ENCODE data around the gene LGALS3BP. TPM values are rescaled to one million over a fixed set of nuclear protein-coding genes. Genes with fewer than 3 reads are reported as not detected.

The LGALS3BP gene
- total and polyA plus RNA-seq, 10 donors: 33.6 to 188 (median 100) TPM

- intact Hi-C loops (cut with DNase I; ENCODE audit: low total_unique reads): no loop called here
- Histone ChIP-seq H3K4me3 (no peak overlapping the region), H3K27ac (no peak overlapping the region), H3K27me3 (replicated peaks in 1 of 7) (peaks cover 0 to 19% (median 0%) of the 10 kb centered on the region in 7 donors), H3K9me3 (peaks cover 0 to 17% (median 9%) of the 10 kb centered on the region in 8 donors), H3K36me3 (no peaks in the 10 kb centered on the region), H3K4me1 (peaks cover 0 to 35% (median 19%) of the 10 kb centered on the region in 6 donors)
- TF ChIP-seq CTCF (IDR thresholded peaks at IDR 0.05 in 8 of 11, conservative IDR thresholded peaks at IDR 0.05 in 3 of 11) (no peak), POLR2AphosphoS5 (IDR thresholded peaks at IDR 0.05) (no peak), POLR2A (IDR thresholded peaks at IDR 0.05) (no peak)
- no peak for DNase-seq
- 71 to 80% (median 76%) methylated on average over 6 of the region's 6 CpGs for WGBS, 5 donors
Observed at GRCh38 chr17:79017546-79018369, 38.0 kb upstream of the LGALS3BP start.

GRCh38 chr17:79014158-79014758 is 34.5 kb upstream of the LGALS3BP start:
- Histone ChIP-seq H3K4me1 (peaks cover 7 to 24% (median 10%) of the 10 kb centered on the region in 6 donors), H3K36me3 (no peaks in the 10 kb centered on the region), H3K9me3 (peaks cover 0 to 17% (median 9%) of the 10 kb centered on the region in 8 donors), H3K27ac (no peak overlapping the region), H3K27me3 (replicated peaks in 1 of 7) (no peaks in the 10 kb centered on the region), H3K4me3 (no peak overlapping the region)
- intact Hi-C loops (cut with DNase I; ENCODE audit: low total_unique reads): no loop called here
- TF ChIP-seq POLR2AphosphoS5 (IDR thresholded peaks at IDR 0.05): no peak
- no peak for TF ChIP-seq CTCF (IDR thresholded peaks at IDR 0.05 in 8 of 11, conservative IDR thresholded peaks at IDR 0.05 in 3 of 11)
- TF ChIP-seq POLR2A (IDR thresholded peaks at IDR 0.05): no peak
- WGBS, 5 donors: 78 to 91% (median 90%) methylated on average over 2 of the region's 2 CpGs
- no peak for DNase-seq

- DNase-seq: no peak
- Histone ChIP-seq H3K4me3 (no peak overlapping the region), H3K27ac (peak overlapping the region in 5 of 8 donors; percentile 24 to 96 (median 69)), H3K9me3 (peaks cover 0 to 17% (median 9%) of the 10 kb centered on the region in 8 donors), H3K36me3 (peaks cover 0 to 5% (median 0%) of the 10 kb centered on the region in 6 donors), H3K27me3 (replicated peaks in 1 of 7) (no peaks in the 10 kb centered on the region), H3K4me1 (peaks cover 18 to 36% (median 25%) of the 10 kb centered on the region in 6 donors)
- intact Hi-C loops (cut with DNase I; ENCODE audit: low total_unique reads): no loop called here
- no peak for TF ChIP-seq POLR2A (IDR thresholded peaks at IDR 0.05)
- TF ChIP-seq POLR2AphosphoS5 (IDR thresholded peaks at IDR 0.05): no peak
- no peak for TF ChIP-seq CTCF (IDR thresholded peaks at IDR 0.05 in 8 of 11, conservative IDR thresholded peaks at IDR 0.05 in 3 of 11)
- 72 to 84% (median 81%) methylated on average over 6 of the region's 6 CpGs for WGBS, 5 donors
Observed at GRCh38 chr17:79012563-79013134, 32.9 kb upstream of the LGALS3BP start.

All from spleen (tissue), 11 donors.